K562 (cell line): ENCODE results near the gene HMG20B.

ENCODE experiments used
- CHAMP1 ChIP-seq: fragments of 450-650 bp; IDR thresholded peaks from 2 replicates; pipeline ENCODE4 v1.6.1; 2016; ENCODE audit warnings: mild to moderate bottlenecking
- CHD4 ChIP-seq: fragments of 200-600 bp; sonication (generic); IDR thresholded peaks from 3 replicates; pipeline ENCODE4 v1.6.1; 2012; ENCODE audit warnings: low read depth, mild to moderate bottlenecking, mixed read lengths, low read length, inconsistent platforms; ENCODE audit not compliant: insufficient read depth, insufficient replicate concordance, poor library complexity, severe bottlenecking
- STAT6 ChIP-seq: sonication (generic); formaldehyde crosslinking; IDR thresholded peaks from 2 replicates; pipeline ENCODE4 v1.8.1; 2023; ENCODE audit warnings: mild to moderate bottlenecking, missing genetic modification reagents
- TEAD1 ChIP-seq, 2 experiments: fragments of 450-650 bp in 1 of 2; sonication (generic) in 1 of 2; formaldehyde crosslinking; IDR thresholded peaks; 2 replicates each; pipeline versions ENCODE4 v1.4.0 to v1.8.0; 2020 to 2022; ENCODE audit warnings: mild to moderate bottlenecking in 2 of 2, missing genetic modification reagents in 1 of 2
- USF2 ChIP-seq: sonication (generic); formaldehyde crosslinking; IDR thresholded peaks from 2 replicates; pipeline ENCODE4 v1.5.0; 2020; ENCODE audit warnings: missing genetic modification reagents
- ZBTB1 ChIP-seq: sonication (generic); formaldehyde crosslinking; IDR thresholded peaks from 2 replicates; pipeline ENCODE4 v1.8.1; 2023; ENCODE audit warnings: missing genetic modification reagents, low read depth, mild to moderate bottlenecking, borderline replicate concordance

- TF ChIP-seq USF2 (no peak), CHD4 (no peak), STAT6 (CRISPR knock-in tag) (no peak), TEAD1 (CRISPR knock-in tag; IDR thresholded peaks at IDR 0.05) (no peak), ZBTB1 (CRISPR knock-in tag) (no peak), CHAMP1 (no peak)
Observed at GRCh38 chr19:3538258-3538929, 34.4 kb upstream of the HMG20B start.
